Panc1 (cell line): ENCODE measurements around the gene CSTB. TPM values are rescaled to one million over a fixed set of nuclear protein-coding genes. Genes with fewer than 3 reads are reported as not detected.

Source experiments
- ATAC-seq: fragments of 200-7000 bp; cut with Tn5 transposase; 2 replicates; pipeline ENCODE4 v1.9.1; 2020; ENCODE audit warnings: mild to moderate bottlenecking, moderate library complexity
- BruUV-seq: library from RNA; stranded (reverse); fragments of 400-500 nt; replicated peaks from 2 replicates; lab custom pipeline; 2021; lab: Mats Ljungman, UMichigan
- CTCF ChIA-PET: fragments of 300-600 bp; sonication (Branson Sonifier 250); formaldehyde crosslinking; loops from one replicate; lab custom pipeline; 2022; ENCODE audit warnings: antibody characterized with exemption; lab: Charles Lee
- POLR2A ChIA-PET: fragments of 300-600 bp; sonication (Branson Sonifier 250); formaldehyde crosslinking; loops from one replicate; lab custom pipeline; 2022; ENCODE audit warnings: antibody characterized with exemption; lab: Charles Lee
- DNase-seq: peaks from one replicate; pipeline ENCODE4 v3.0.0-alpha.2; 2010; ENCODE audit warnings: low read depth, low spot score
- H3K27ac ChIP-seq: 2 replicates; pipeline ENCODE4 v1.5.1; 2011; ENCODE audit warnings: mild to moderate bottlenecking, low read length, inconsistent platforms
- H3K27me3 ChIP-seq: fragments of 200-500 bp; sonication (Bioruptor generic); 2 replicates; pipeline ENCODE4 v1.6.0; 2014; ENCODE audit warnings: low read length, inconsistent platforms; ENCODE audit not compliant: control insufficient read depth, insufficient read depth
- H3K36me3 ChIP-seq: fragments of 200-500 bp; sonication (Bioruptor generic); 2 replicates; pipeline ENCODE4 v1.5.1; 2014; ENCODE audit warnings: inconsistent platforms, mild to moderate bottlenecking, low read length, moderate library complexity; ENCODE audit not compliant: control insufficient read depth, insufficient read depth
- H3K4me1 ChIP-seq: 2 replicates; pipeline ENCODE4 v1.5.1; 2011; ENCODE audit warnings: inconsistent platforms, mild to moderate bottlenecking, low read length, moderate library complexity; ENCODE audit not compliant: control insufficient read depth, insufficient read depth
- H3K4me3 ChIP-seq, 2 experiments: 2 replicates each; pipeline ENCODE4 v1.5.1; 2011 to 2012; ENCODE audit warnings: low read depth in 2 of 2, low read length in 2 of 2, mild to moderate bottlenecking in 2 of 2, inconsistent platforms in 1 of 2, moderate library complexity in 1 of 2
- H3K9me3 ChIP-seq: fragments of 200-500 bp; sonication (Bioruptor generic); 2 replicates; pipeline ENCODE4 v1.5.1; 2014; ENCODE audit warnings: low read depth, mild to moderate bottlenecking, inconsistent platforms, low read length, moderate library complexity; ENCODE audit not compliant: control insufficient read depth, insufficient read depth
- CTCF ChIP-seq: fragments of 450-650 bp; IDR thresholded peaks from 2 replicates; pipeline ENCODE4 v1.5.1; 2017; ENCODE audit warnings: mild to moderate bottlenecking
- POLR2AphosphoS5 ChIP-seq: IDR thresholded peaks from 2 replicates; pipeline ENCODE4 v1.6.1; 2012; ENCODE audit warnings: mild to moderate bottlenecking, low read depth, low read length, moderate library complexity
- SIN3A ChIP-seq: IDR thresholded peaks from 2 replicates; pipeline ENCODE4 v1.6.1; 2012; ENCODE audit warnings: low read depth, mild to moderate bottlenecking, low read length, moderate library complexity, borderline replicate concordance; ENCODE audit not compliant: insufficient read depth
- TCF7L2 ChIP-seq: IDR thresholded peaks from 2 replicates; pipeline ENCODE4 v1.6.1; 2011; ENCODE audit warnings: mild to moderate bottlenecking, low read depth, low read length, inconsistent platforms
- in situ Hi-C: cut with HindIII; loops from 2 replicates; pipeline ENCODE4 v1.10.0; 2016; ENCODE audit warnings: low sequenced_read_pairs, low pct_unique_long_range_greater_than_20kb
- intact Hi-C: fragments of 100-400 bp; cut with micrococcal nuclease; formaldehyde crosslinking; loops from one replicate; pipeline ENCODE4 v1.10.0; 2022; ENCODE audit not compliant: unreplicated experiment
- total RNA-seq: library from RNA; stranded (reverse); gene quantifications from one replicate; pipeline ENCODE4 v1.2.1, GENCODE V29; 2021; ENCODE audit not compliant: unreplicated experiment
- TF ChIP-seq, protein P1 (sequence below), 2 experiments: IDR thresholded peaks; 2 replicates each; pipeline ENCODE4 v1.6.1; 2011 to 2012; ENCODE audit warnings: low read depth in 2 of 2, control low read depth in 1 of 2, low read length in 1 of 2, mild to moderate bottlenecking in 1 of 2, moderate library complexity in 1 of 2; ENCODE audit not compliant: insufficient read depth in 1 of 2

CSTB gene
- total RNA-seq, 1 experiment from 2014 or later = 72.5 TPM

- Histone ChIP-seq H3K4me1 (peaks cover 74% of the 10 kb centered on the region), H3K9me3 (no peaks in the 10 kb centered on the region), H3K27me3 (no peaks in the 10 kb centered on the region), H3K4me3 (peak overlapping the region in 1 of 2 experiments; percentile 53; a peak in 3 of 4 replicates), H3K36me3 (no peaks in the 10 kb centered on the region), H3K27ac (peak overlapping the region; percentile 92)
- TF ChIP-seq POLR2AphosphoS5 (no peak; the same call in 1 of the 2 replicates), CTCF (no peak; the same call in 1 of the 2 replicates), TCF7L2 (no peak), SIN3A (no peak)
- TF ChIP-seq, protein P1, sequence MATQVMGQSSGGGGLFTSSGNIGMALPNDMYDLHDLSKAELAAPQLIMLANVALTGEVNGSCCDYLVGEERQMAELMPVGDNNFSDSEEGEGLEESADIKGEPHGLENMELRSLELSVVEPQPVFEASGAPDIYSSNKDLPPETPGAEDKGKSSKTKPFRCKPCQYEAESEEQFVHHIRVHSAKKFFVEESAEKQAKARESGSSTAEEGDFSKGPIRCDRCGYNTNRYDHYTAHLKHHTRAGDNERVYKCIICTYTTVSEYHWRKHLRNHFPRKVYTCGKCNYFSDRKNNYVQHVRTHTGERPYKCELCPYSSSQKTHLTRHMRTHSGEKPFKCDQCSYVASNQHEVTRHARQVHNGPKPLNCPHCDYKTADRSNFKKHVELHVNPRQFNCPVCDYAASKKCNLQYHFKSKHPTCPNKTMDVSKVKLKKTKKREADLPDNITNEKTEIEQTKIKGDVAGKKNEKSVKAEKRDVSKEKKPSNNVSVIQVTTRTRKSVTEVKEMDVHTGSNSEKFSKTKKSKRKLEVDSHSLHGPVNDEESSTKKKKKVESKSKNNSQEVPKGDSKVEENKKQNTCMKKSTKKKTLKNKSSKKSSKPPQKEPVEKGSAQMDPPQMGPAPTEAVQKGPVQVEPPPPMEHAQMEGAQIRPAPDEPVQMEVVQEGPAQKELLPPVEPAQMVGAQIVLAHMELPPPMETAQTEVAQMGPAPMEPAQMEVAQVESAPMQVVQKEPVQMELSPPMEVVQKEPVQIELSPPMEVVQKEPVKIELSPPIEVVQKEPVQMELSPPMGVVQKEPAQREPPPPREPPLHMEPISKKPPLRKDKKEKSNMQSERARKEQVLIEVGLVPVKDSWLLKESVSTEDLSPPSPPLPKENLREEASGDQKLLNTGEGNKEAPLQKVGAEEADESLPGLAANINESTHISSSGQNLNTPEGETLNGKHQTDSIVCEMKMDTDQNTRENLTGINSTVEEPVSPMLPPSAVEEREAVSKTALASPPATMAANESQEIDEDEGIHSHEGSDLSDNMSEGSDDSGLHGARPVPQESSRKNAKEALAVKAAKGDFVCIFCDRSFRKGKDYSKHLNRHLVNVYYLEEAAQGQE (IDR thresholded peaks at IDR 0.05; ENCODE audit: insufficient read depth in 1 of 2, low read depth in 2 of 2, low read length in 1 of 2) = no peak
- CTCF ChIA-PET = interaction anchor here (0.5 kb wide), 1 partner anchor 15 kb away, joined by 3 read pairs; no protein-coding TSS in a partner anchor
- intact Hi-C loops = no loop called here
- no TSS peak for BruUV-seq
- ATAC-seq = peak; percentile 65
- in situ Hi-C loops = no loop called here
- no peak for DNase-seq
- POLR2A ChIA-PET = no interaction called here
Measured at GRCh38 chr21:43727519-43728153, 48.5 kb downstream of the CSTB start.

DNA sequence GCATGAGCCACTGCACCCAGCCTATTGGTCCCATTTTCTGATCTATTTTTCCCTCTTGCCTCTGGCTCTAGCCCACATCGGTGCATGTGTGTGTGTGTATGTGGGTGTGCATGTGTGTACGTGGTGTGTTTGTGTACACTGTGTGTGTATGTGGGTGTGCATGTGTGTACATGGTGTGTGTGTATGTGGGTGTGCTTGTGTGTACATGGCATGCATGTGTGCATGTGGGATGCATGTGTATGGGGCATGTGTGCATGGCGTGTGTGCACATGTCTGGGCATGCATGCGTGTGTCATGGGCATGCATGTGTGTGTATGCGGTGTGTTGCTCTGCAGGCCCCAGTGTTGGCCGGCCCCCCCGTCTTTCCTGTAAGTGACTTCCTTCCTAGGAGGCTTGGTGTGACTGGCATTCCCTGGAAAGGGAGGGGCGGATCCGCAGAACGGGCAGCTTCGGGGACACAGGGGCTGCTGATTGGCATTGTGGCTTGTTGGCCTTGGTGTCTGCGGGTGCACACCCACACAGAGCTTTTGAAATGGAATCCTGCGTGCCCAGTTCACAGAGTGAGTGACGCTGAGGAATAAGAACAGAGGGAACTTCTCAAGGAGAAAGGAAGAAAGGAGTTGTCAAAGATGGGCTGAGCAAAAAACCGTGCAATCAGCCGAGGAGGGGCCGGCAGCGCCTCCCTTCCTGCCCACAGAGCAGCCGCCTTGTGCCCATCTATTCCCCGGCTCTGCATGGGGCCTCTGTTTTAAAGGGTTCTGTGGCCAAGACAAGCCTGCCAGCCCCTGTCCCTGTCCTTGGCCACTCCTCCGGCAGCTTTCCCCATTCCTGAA, 49.2 kb downstream of the CSTB start:
- in situ Hi-C loops (no loop called here), intact Hi-C loops (no loop called here)
- CTCF ChIA-PET = interaction anchor here (0.5 kb wide), 1 partner anchor 14 kb away, joined by 3 read pairs; no protein-coding TSS in a partner anchor
- DNase-seq = no peak
- H3K36me3 ChIP-seq = no peaks in the 10 kb centered on the region
- ATAC-seq = peak; percentile 37
- TF ChIP-seq CTCF (no peak), SIN3A (no peak), TCF7L2 (no peak)
- TF ChIP-seq, protein P1 (IDR thresholded peaks at IDR 0.05; ENCODE audit: insufficient read depth in 1 of 2, low read depth in 2 of 2, low read length in 1 of 2) = no peak
- POLR2A ChIA-PET = no interaction called here
- H3K27ac ChIP-seq = peak overlapping the region; percentile 92
- peak overlapping the region in 1 of 2 experiments; percentile 30; a peak in 1 of 4 replicates for H3K4me3 ChIP-seq
- H3K4me1 ChIP-seq = peaks cover 74% of the 10 kb centered on the region
- no peaks in the 10 kb centered on the region for H3K27me3 ChIP-seq
- no peaks in the 10 kb centered on the region for H3K9me3 ChIP-seq
- BruUV-seq = no TSS peak
